ENCODE data around the gene CCDC186. TPM values are rescaled to one million over a fixed set of nuclear protein-coding genes. Genes with fewer than 3 reads are reported as not detected.

CCDC186 gene
- total and polyA plus RNA-seq, 2 of the 8 experiments (the other 6 are each of a cell fraction or from before 2014, with no cell fraction given): 3.0 to 30.3 TPM

- Histone ChIP-seq H2AFZ (ENCODE audit: low read length) (no peak overlapping the region), H3K27ac (ENCODE audit: low read depth, low read length) (no peak overlapping the region), H2BK15ac (ENCODE audit: low read length) (no peak overlapping the region), H3K4me2 (ENCODE audit: insufficient read depth in 1 of 2, low read depth in 2 of 2, low read length in 2 of 2) (no peak overlapping the region), H3K79me1 (ENCODE audit: low read depth, low read length) (no peaks in the 10 kb centered on the region), H2BK20ac (ENCODE audit: low read length) (no peak overlapping the region), H3K36me3 (ENCODE audit: control insufficient read depth in 2 of 4, insufficient read depth in 4 of 4, low read length in 3 of 4) (no peaks in the 10 kb centered on the region), H3K23me2 (ENCODE audit: low read depth, low read length) (no peaks in the 10 kb centered on the region), H2BK12ac (ENCODE audit: low read depth, low read length) (no peak overlapping the region), H3K79me2 (ENCODE audit: control insufficient read depth in 1 of 2, insufficient read depth in 2 of 2, low read length in 2 of 2) (no peaks in the 10 kb centered on the region), H3K56ac (replicated peaks; ENCODE audit: insufficient read length, low read depth, low read length) (no peak overlapping the region), H3K9ac (replicated peaks in 1 of 4; ENCODE audit: extremely low read depth in 1 of 4, low read depth in 3 of 4, low read length in 3 of 4) (no peak overlapping the region), H3K9me3 (ENCODE audit: insufficient read depth in 2 of 2, low read depth in 1 of 2, low read length in 1 of 2) (no peaks in the 10 kb centered on the region), H3K23ac (ENCODE audit: insufficient read length) (no peak overlapping the region), H3K4me3 (ENCODE audit: extremely low read depth in 1 of 4, insufficient read depth in 2 of 4, low read depth in 3 of 4, low read length in 4 of 4) (no peak overlapping the region), H2AK5ac (ENCODE audit: low read depth, low read length) (no peak overlapping the region), H4K91ac (replicated peaks; ENCODE audit: insufficient read length, low read length) (no peak overlapping the region), H4K8ac (ENCODE audit: extremely low read depth, insufficient read depth, low read length) (no peak overlapping the region), H3K4ac (replicated peaks; ENCODE audit: insufficient read length, low read depth, low read length) (no peak overlapping the region), H3K4me1 (replicated peaks in 1 of 4; ENCODE audit: control insufficient read depth in 3 of 4, insufficient read depth in 4 of 4, low read length in 3 of 4) (no peaks in the 10 kb centered on the region), H2BK5ac (ENCODE audit: low read depth, low read length) (no peak overlapping the region), H3K27me3 (replicated peaks in 1 of 4; ENCODE audit: control insufficient read depth in 3 of 4, extremely low read depth in 1 of 4, insufficient read depth in 3 of 4, low read length in 3 of 4) (no peaks in the 10 kb centered on the region), H3K14ac (ENCODE audit: insufficient read length) (no peak overlapping the region), H4K5ac (ENCODE audit: insufficient read length, low read depth, low read length) (no peak overlapping the region), H4K20me1 (replicated peaks in 1 of 2; ENCODE audit: control insufficient read depth in 1 of 2, insufficient read depth in 2 of 2, low read length in 2 of 2) (no peaks in the 10 kb centered on the region), H2BK120ac (replicated peaks; ENCODE audit: low read depth, low read length) (no peak overlapping the region), H3K18ac (ENCODE audit: extremely low read depth, low read length) (no peak overlapping the region)
- ChIA-PET CTCF (ENCODE audit: partially characterized antibody) (interaction anchor here (0.7 to 1.0 kb wide), 4 partner anchors 23 to 101 kb away, joined by 3 to 4 read pairs (median 3); no protein-coding TSS in a partner anchor), POLR2A (ENCODE audit: partially characterized antibody) (no interaction called here)
- DNase-seq (ENCODE audit: low read depth in 1 of 2, low spot score in 2 of 2) (no peak), FAIRE-seq (no peak)
- WGBS, 2 experiments (ENCODE audit: extremely low coverage in 1 of 2, insufficient coverage in 1 of 2, insufficient read length in 1 of 2, insufficient replicate concordance in 2 of 2, low coverage in 1 of 2, low lambda C conversion rate in 2 of 2, missing lambda C conversion rate in 1 of 2): 81% methylated on average over 3 of the region's 3 CpGs; no CpG with 5 or more reads in 1 of the 2 experiments
- TF ChIP-seq BACH1 (IDR thresholded peaks at IDR 0.05; ENCODE audit: low read length) (no peak), USF2 (IDR thresholded peaks at IDR 0.05; ENCODE audit: low read length) (no peak), BRCA1 (IDR thresholded peaks at IDR 0.05; ENCODE audit: low read depth, low read length) (no peak), RFX5 (IDR thresholded peaks at IDR 0.05; ENCODE audit: borderline replicate concordance, low read depth, low read length) (no peak), KDM5A (IDR thresholded peaks at IDR 0.05; ENCODE audit: low read length) (no peak), NRF1 (IDR thresholded peaks at IDR 0.05; ENCODE audit: low read depth, low read length) (no peak), GTF2F1 (IDR thresholded peaks at IDR 0.05; ENCODE audit: borderline replicate concordance, low read depth, low read length) (no peak), SRF (IDR thresholded peaks at IDR 0.05; ENCODE audit: low read depth, low read length) (no peak), ASH2L (IDR thresholded peaks at IDR 0.05; ENCODE audit: low read length) (no peak), SP1 (IDR thresholded peaks at IDR 0.05; ENCODE audit: low read depth, low read length) (no peak), FOSL1 (IDR thresholded peaks at IDR 0.05; ENCODE audit: insufficient read depth, low read depth, low read length) (no peak), CBX8 (IDR thresholded peaks at IDR 0.05; ENCODE audit: borderline replicate concordance, low read depth, low read length) (no peak), KDM4A (IDR thresholded peaks at IDR 0.05; ENCODE audit: low read depth, low read length, severe bottlenecking) (no peak), CHD2 (IDR thresholded peaks at IDR 0.05; ENCODE audit: low read length) (no peak)
Measured at GRCh38 chr10:114202812-114203211, 28.8 kb upstream of the CCDC186 start.
